ENCODE measurements around the gene TGFB3.
"Not testable (repeated sequence)": the region's sequence is repeated elsewhere in the genome, so short reads cannot be mapped to it uniquely, and the experiment has no call there.

TGFB3 gene

GRCh38 chr14:75946785-75947184 lies 35.0 kb downstream of the TGFB3 start:
- DNase-seq = no peak

- no peak for DNase-seq
Observed at GRCh38 chr14:75944607-75945241, 37.1 kb downstream of the TGFB3 start.

GRCh38 chr14:75941030-75941429 lies 40.8 kb downstream of the TGFB3 start:
- DNase-seq = no peak

GRCh38 chr14:75939200-75939599 lies 42.6 kb downstream of the TGFB3 start:
- no peak for DNase-seq

- no peak for DNase-seq
Observed at GRCh38 chr14:75934998-75935628, 46.7 kb downstream of the TGFB3 start.

- DNase-seq = no peak
Observed at GRCh38 chr14:75933712-75934296, 48.0 kb downstream of the TGFB3 start.

- DNase-seq = no peak
Observed at GRCh38 chr14:75928690-75929181, 53.1 kb downstream of the TGFB3 start.

- no peak for DNase-seq
Observed at GRCh38 chr14:75927564-75928087, 54.2 kb downstream of the TGFB3 start.

- DNase-seq = no peak
Observed at GRCh38 chr14:75926431-75927115, 55.2 kb downstream of the TGFB3 start.

- DNase-seq = not testable (repeated sequence)
Observed at GRCh38 chr14:75925141-75925840, 56.5 kb downstream of the TGFB3 start.

GRCh38 chr14:75920421-75920820 lies 61.4 kb downstream of the TGFB3 start:
- not testable (repeated sequence) for DNase-seq

GRCh38 chr14:75917946-75918335 lies 63.9 kb downstream of the TGFB3 start:
- no peak for DNase-seq

GRCh38 chr14:75917322-75917945 lies 64.4 kb downstream of the TGFB3 start:
- no peak for DNase-seq

GRCh38 chr14:75915045-75915444 lies 66.8 kb downstream of the TGFB3 start:
- DNase-seq = no peak

GRCh38 chr14:75913183-75913582 lies 68.6 kb downstream of the TGFB3 start:
- DNase-seq = no peak

GRCh38 chr14:75911883-75912282 lies 69.9 kb downstream of the TGFB3 start:
- no peak for DNase-seq

GRCh38 chr14:75910048-75910447 lies 71.7 kb downstream of the TGFB3 start:
- no peak for DNase-seq

GRCh38 chr14:75909630-75910029 lies 72.2 kb downstream of the TGFB3 start:
- no peak for DNase-seq
